ENCODE measurements around the gene AGAP2. TPM values are rescaled to one million over a fixed set of nuclear protein-coding genes. Genes with fewer than 3 reads are reported as not detected.

Gene AGAP2
- total RNA-seq, 1 experiment from 2014 or later = 5.3 TPM

- H4K5ac ChIP-seq (ENCODE audit: insufficient read length, low read depth, low read length) = no peak overlapping the region
Measured at GRCh38 chr12:57755454-57756372, 17.2 kb upstream of the AGAP2 start.

More at GRCh38 chr12:57755454-57756372, 17.2 kb upstream of the AGAP2 start:
- Histone ChIP-seq H3K14ac (ENCODE audit: insufficient read depth, low read length) (no peak overlapping the region), H3K79me2 (ENCODE audit: insufficient read depth, low read length) (peaks cover 11% of the 10 kb centered on the region; the same call in 1 of the 2 replicates), H3K79me1 (ENCODE audit: insufficient read depth, low read depth, low read length, poor library complexity, severe bottlenecking) (no peaks in the 10 kb centered on the region), H3K56ac (ENCODE audit: insufficient read length, low read depth, low read length) (no peak overlapping the region), H3K4me1 (ENCODE audit: insufficient read depth, low read length) (0 out of 2 replicates have a peak, but pooled peaks cover 7% of the 10 kb centered on the region), H2AFZ (ENCODE audit: low read length) (no peak overlapping the region), H3K9me3 (ENCODE audit: control insufficient read depth, low read depth, low read length) (no peaks in the 10 kb centered on the region), H2BK12ac (ENCODE audit: insufficient read length, low read depth, low read length) (no peak overlapping the region), H3K9ac (ENCODE audit: extremely low read depth, insufficient read length, low read length) (no peak overlapping the region), H2BK5ac (ENCODE audit: insufficient read length, low read length) (no peak overlapping the region), H4K91ac (ENCODE audit: insufficient read length, low read depth, low read length) (no peak overlapping the region), H4K8ac (replicated peaks; ENCODE audit: insufficient read length, low read depth, low read length) (no peak overlapping the region), H2BK15ac (ENCODE audit: low read depth, low read length) (no peak overlapping the region), H2BK120ac (ENCODE audit: low read depth, low read length, poor library complexity, severe bottlenecking) (no peak overlapping the region), H3K27me3 (ENCODE audit: insufficient read depth, low read length) (peaks cover 11% of the 10 kb centered on the region), H3T11ph (ENCODE audit: low read length) (no peak overlapping the region), H3K23ac (ENCODE audit: insufficient read length, low read depth, low read length) (no peak overlapping the region), H3K4ac (ENCODE audit: low read depth, low read length) (no peak overlapping the region), H4K20me1 (ENCODE audit: control insufficient read depth, insufficient read depth, insufficient read length) (no peaks in the 10 kb centered on the region), H3K23me2 (ENCODE audit: insufficient read length, low read depth, low read length, poor library complexity, severe bottlenecking) (peaks cover 17% of the 10 kb centered on the region), H2AK5ac (ENCODE audit: insufficient read length, low read length) (no peak overlapping the region), H3K18ac (ENCODE audit: insufficient read length, low read depth, low read length) (no peak overlapping the region), H3K4me2 (ENCODE audit: insufficient read depth, insufficient read length, low read length) (peak overlapping the region; percentile 34), H2BK20ac (ENCODE audit: low read depth, low read length, poor library complexity, severe bottlenecking) (no peak overlapping the region), H3K27ac (ENCODE audit: insufficient read length, low read depth, low read length) (no peak overlapping the region)
- peaks cover 0 to 2% of the 10 kb centered on the region in 2 experiments; a peak in 2 of 5 replicates for H3K9me3 Mint-ChIP-seq
- no peak overlapping the region for H3K27ac Mint-ChIP-seq
- peaks cover 40 to 42% of the 10 kb centered on the region in 2 experiments for H3K4me1 Mint-ChIP-seq
- no peak for DNase-seq
- TF ChIP-seq CTCF (conservative IDR thresholded peaks at IDR 0.05) = no peak
- H3K4me3 Mint-ChIP-seq = peak overlapping the region; percentile 61 to 78
- peaks cover 30% of the 10 kb centered on the region for H3K27me3 Mint-ChIP-seq (ENCODE audit: low read depth)
- peaks cover 13 to 28% (median 14%) of the 10 kb centered on the region in 3 experiments for H3K36me3 Mint-ChIP-seq (ENCODE audit: insufficient read depth in 1 of 3, low read depth in 3 of 3)
- no CpG with 5 or more reads among the region's 76 CpGs for WGBS (ENCODE audit: extremely low coverage, insufficient read length, low lambda C conversion rate)

All from H9 (cell line).